ENCODE data around the gene GATA2. TPM values are rescaled to one million over a fixed set of nuclear protein-coding genes. Genes with fewer than 3 reads are reported as not detected.

GATA2 gene
- total RNA-seq, 1 experiment from 2014 or later, result 18.6 TPM

DNA sequence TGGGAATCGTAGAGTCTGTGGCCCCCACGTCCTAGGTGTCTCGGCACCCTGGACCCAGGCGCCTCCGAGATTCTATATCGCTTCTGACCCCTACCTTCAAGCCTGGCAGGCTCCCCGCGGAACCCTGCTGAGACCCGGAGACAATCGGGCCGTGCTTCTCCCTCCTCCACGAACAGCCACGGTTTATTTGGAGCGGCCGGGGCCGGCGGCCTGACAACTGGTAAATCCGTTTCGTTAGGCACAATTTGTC, 1.4 kb downstream of the GATA2 start:
- Histone ChIP-seq H3K27me3 (ENCODE audit: insufficient read depth, low read length) (no peaks in the 10 kb centered on the region), H3K27ac (ENCODE audit: low read depth, low read length) (no peak overlapping the region), H3K4me1 (ENCODE audit: control insufficient read depth in 1 of 2, insufficient read depth in 2 of 2, low read length in 2 of 2) (peaks cover 6 to 23% of the 10 kb centered on the region in 2 experiments), H3K9ac (ENCODE audit: low read length) (no peak overlapping the region), H3K4me3 (replicated peaks in 1 of 2; ENCODE audit: low read depth in 1 of 2, low read length in 2 of 2) (no peak overlapping the region), H3K9me2 (ENCODE audit: insufficient read depth) (no peaks in the 10 kb centered on the region), H3K4me2 (ENCODE audit: low read length) (no peak overlapping the region), H3K9me3 (ENCODE audit: control insufficient read depth in 1 of 2, insufficient read depth in 1 of 2, low read depth in 1 of 2, low read length in 2 of 2) (no peaks in the 10 kb centered on the region), H3K36me3 (ENCODE audit: control insufficient read depth in 1 of 2, insufficient read depth in 2 of 2, low read length in 2 of 2) (peaks cover 0 to 2% of the 10 kb centered on the region in 2 experiments; a peak in 2 of 4 replicates), H3K79me2 (ENCODE audit: insufficient read depth, low read length) (peaks cover 42% of the 10 kb centered on the region; the same call in 1 of the 2 replicates), H4K20me1 (ENCODE audit: insufficient read depth) (no peaks in the 10 kb centered on the region), H2AFZ (ENCODE audit: low read depth, low read length, poor library complexity, severe bottlenecking) (no peak overlapping the region)
- TF ChIP-seq POLR2AphosphoS5 (IDR thresholded peaks at IDR 0.05; ENCODE audit: low read depth, low read length) (no peak), YY1 (IDR thresholded peaks at IDR 0.05; ENCODE audit: extremely low read depth, insufficient replicate concordance, low read depth, low read length) (no peak), CEBPB (IDR thresholded peaks at IDR 0.05; ENCODE audit: low read depth) (no peak), SIN3A (IDR thresholded peaks at IDR 0.05; ENCODE audit: low read depth) (no peak), POLR2A (IDR thresholded peaks at IDR 0.05; ENCODE audit: borderline replicate concordance, extremely low read depth, insufficient read depth, insufficient read length) (no peak), FOSL1 (IDR thresholded peaks at IDR 0.05; ENCODE audit: low read depth) (no peak), SP1 (IDR thresholded peaks at IDR 0.05; ENCODE audit: low read depth) (no peak), SRF (IDR thresholded peaks at IDR 0.05; ENCODE audit: low read depth) (no peak), TCF7L2 (IDR thresholded peaks at IDR 0.05; ENCODE audit: borderline replicate concordance, extremely low read depth, insufficient read depth, insufficient read length) (no peak), EGR1 (IDR thresholded peaks at IDR 0.05; ENCODE audit: low read depth) (no peak), EZH2phosphoT487 (IDR thresholded peaks at IDR 0.05; ENCODE audit: borderline replicate concordance) (no peak), EZH2 (IDR thresholded peaks at IDR 0.05) (no peak), ZNF274 (IDR thresholded peaks at IDR 0.05; ENCODE audit: low read depth, low read length) (no peak), ZFX (IDR thresholded peaks at IDR 0.05) (no peak)
- TF ChIP-seq, protein P1, sequence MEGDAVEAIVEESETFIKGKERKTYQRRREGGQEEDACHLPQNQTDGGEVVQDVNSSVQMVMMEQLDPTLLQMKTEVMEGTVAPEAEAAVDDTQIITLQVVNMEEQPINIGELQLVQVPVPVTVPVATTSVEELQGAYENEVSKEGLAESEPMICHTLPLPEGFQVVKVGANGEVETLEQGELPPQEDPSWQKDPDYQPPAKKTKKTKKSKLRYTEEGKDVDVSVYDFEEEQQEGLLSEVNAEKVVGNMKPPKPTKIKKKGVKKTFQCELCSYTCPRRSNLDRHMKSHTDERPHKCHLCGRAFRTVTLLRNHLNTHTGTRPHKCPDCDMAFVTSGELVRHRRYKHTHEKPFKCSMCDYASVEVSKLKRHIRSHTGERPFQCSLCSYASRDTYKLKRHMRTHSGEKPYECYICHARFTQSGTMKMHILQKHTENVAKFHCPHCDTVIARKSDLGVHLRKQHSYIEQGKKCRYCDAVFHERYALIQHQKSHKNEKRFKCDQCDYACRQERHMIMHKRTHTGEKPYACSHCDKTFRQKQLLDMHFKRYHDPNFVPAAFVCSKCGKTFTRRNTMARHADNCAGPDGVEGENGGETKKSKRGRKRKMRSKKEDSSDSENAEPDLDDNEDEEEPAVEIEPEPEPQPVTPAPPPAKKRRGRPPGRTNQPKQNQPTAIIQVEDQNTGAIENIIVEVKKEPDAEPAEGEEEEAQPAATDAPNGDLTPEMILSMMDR (IDR thresholded peaks at IDR 0.05 in 2 of 3, conservative IDR thresholded peaks at IDR 0.05 in 1 of 3; ENCODE audit: borderline replicate concordance in 1 of 3, insufficient read depth in 1 of 3, low read depth in 2 of 3, low read length in 2 of 3), result no peak
- TF ChIP-seq, protein P2, sequence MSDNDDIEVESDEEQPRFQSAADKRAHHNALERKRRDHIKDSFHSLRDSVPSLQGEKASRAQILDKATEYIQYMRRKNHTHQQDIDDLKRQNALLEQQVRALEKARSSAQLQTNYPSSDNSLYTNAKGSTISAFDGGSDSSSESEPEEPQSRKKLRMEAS (IDR thresholded peaks at IDR 0.05), result no peak
- TF ChIP-seq, protein P3, sequence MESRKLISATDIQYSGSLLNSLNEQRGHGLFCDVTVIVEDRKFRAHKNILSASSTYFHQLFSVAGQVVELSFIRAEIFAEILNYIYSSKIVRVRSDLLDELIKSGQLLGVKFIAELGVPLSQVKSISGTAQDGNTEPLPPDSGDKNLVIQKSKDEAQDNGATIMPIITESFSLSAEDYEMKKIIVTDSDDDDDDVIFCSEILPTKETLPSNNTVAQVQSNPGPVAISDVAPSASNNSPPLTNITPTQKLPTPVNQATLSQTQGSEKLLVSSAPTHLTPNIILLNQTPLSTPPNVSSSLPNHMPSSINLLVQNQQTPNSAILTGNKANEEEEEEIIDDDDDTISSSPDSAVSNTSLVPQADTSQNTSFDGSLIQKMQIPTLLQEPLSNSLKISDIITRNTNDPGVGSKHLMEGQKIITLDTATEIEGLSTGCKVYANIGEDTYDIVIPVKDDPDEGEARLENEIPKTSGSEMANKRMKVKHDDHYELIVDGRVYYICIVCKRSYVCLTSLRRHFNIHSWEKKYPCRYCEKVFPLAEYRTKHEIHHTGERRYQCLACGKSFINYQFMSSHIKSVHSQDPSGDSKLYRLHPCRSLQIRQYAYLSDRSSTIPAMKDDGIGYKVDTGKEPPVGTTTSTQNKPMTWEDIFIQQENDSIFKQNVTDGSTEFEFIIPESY (IDR thresholded peaks at IDR 0.05; ENCODE audit: extremely low read depth, insufficient replicate concordance, low read length), result no peak
- TF ChIP-seq, protein P4, sequence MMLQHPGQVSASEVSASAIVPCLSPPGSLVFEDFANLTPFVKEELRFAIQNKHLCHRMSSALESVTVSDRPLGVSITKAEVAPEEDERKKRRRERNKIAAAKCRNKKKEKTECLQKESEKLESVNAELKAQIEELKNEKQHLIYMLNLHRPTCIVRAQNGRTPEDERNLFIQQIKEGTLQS (IDR thresholded peaks at IDR 0.05), result no peak
- BruUV-seq (replicated peaks), result no TSS peak
- DNase-seq (ENCODE audit: low read depth, low spot score) (no peak), ATAC-seq (no peak)
- CTCF ChIA-PET, result no interaction called here
- intact Hi-C loops (cut with micrococcal nuclease), result no loop called here
- RAD21 ChIA-PET (ENCODE audit: low non-redundant PET in 1 of 2, low total read pairs in 2 of 2, uncharacterized antibody in 2 of 2, unreplicated experiment in 2 of 2), result no interaction called here
- POLR2A ChIA-PET, result no interaction called here
